Inflammatory macrophage treated with lipopolysaccharide for 1 hour (primary cell): ENCODE data around the gene THBS3.
"Not testable (repeated sequence)": the region's sequence is repeated elsewhere in the genome, so short reads cannot be mapped to it uniquely, and the experiment has no call there.

ENCODE experiments used
- DNase-seq, 2 donors: peaks; one replicate each; pipeline ENCODE4 v3.0.0-alpha.2; 2020 to 2022

Gene THBS3

GRCh38 chr1:155206891-155207805 lies 549 bp downstream of the THBS3 start:
- peak; percentile 48 to 90 for DNase-seq

- DNase-seq, result no peak
Measured at GRCh38 chr1:155205969-155206593, 1.6 kb downstream of the THBS3 start.

GRCh38 chr1:155205035-155205434 lies 2.7 kb downstream of the THBS3 start:
- no peak for DNase-seq

GRCh38 chr1:155202731-155203515 lies 4.8 kb downstream of the THBS3 start:
- DNase-seq, result no peak

DNA sequence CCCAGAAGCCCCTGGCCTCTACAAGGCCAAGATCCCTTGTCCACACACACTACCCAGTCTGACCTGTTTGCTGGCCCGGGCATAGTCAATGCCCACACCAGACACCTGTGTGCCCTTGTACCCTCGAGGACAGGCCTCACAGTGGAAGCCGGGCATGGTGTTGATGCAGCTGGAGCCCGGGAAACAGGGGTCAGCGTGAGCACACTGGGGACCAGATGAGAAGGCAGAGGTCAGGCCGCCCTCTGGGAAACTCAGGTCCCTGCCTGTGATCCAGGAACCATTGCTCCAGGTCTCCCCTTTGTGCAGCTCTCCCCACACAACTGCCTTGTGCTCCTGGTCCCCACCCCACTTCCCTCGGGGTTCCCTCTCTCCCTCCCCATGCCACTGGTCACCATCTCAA lies 5.5 kb downstream of the THBS3 start:
- DNase-seq, result no peak

- DNase-seq, result no peak
Measured at GRCh38 chr1:155200920-155201319, 6.8 kb downstream of the THBS3 start.

DNA sequence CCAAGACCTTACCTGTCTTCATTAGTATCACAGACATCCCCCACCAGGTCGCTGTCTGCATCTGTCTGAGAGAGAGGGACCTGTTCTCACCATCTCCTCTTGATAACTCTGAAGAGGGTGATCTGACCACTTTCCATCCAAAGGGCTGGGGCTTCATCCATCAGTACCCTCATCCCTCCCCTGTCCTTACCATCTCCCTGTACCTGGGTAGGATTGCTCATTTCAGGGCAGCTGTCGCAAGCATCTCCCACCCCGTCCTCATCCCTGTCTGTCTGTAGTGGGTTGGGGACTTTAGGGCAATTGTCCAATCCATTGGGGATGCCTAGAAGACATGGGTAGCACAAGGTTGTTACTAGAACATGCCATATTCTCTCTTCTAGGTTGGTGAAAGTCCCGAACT lies 7.9 kb downstream of the THBS3 start:
- DNase-seq, result no peak

DNA sequence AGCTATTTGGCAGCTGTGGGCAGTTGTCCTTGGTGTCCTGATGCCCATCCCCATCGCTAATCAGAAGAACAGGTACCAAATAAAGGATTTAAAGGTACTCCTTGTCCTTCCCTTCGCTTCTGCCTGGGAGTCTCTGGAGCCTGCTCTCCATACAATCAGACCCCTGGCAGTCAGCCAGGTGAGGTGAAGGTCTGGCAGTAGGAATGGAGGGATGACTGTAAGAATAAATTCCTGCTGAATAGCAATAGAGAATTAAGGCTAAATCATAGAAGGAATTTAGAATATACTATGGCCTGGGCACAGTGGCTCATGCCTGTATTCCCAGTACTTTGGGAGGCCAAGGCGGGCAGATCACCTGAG lies 9.2 kb downstream of the THBS3 start:
- DNase-seq, result no peak

DNA sequence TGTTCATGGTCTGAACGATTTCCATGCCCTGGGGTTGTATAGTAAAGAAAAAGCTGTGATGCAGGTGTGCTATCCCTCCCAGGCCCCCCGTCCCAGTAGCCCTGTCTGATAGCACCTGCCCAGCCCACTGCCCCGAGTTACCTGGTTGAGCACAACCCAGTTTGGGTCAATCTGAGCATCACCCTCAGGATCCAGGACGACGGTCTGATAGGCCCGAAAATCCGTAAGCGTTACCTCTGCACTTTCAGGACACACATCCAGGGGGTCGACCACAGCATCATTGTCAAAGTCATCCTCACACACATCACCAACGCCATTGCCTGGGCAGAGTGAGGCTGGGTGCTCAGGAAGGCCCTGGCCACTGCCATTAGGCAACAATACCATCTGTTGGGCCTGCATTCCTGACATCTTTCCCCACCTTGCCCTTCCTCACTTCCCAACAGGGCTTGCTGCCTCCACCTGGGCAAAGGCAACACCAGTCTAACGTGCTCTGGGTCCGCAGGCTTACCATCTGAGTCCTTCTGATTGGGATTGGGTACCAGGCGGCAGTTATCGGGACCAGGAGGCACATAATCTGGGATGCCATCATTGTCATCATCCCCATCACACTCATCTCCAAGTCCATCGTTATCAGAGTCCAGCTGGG lies 9.7 kb downstream of the THBS3 start:
- DNase-seq, result no peak

- DNase-seq, result no peak
Measured at GRCh38 chr1:155196893-155197638, 10.6 kb downstream of the THBS3 start.

DNA sequence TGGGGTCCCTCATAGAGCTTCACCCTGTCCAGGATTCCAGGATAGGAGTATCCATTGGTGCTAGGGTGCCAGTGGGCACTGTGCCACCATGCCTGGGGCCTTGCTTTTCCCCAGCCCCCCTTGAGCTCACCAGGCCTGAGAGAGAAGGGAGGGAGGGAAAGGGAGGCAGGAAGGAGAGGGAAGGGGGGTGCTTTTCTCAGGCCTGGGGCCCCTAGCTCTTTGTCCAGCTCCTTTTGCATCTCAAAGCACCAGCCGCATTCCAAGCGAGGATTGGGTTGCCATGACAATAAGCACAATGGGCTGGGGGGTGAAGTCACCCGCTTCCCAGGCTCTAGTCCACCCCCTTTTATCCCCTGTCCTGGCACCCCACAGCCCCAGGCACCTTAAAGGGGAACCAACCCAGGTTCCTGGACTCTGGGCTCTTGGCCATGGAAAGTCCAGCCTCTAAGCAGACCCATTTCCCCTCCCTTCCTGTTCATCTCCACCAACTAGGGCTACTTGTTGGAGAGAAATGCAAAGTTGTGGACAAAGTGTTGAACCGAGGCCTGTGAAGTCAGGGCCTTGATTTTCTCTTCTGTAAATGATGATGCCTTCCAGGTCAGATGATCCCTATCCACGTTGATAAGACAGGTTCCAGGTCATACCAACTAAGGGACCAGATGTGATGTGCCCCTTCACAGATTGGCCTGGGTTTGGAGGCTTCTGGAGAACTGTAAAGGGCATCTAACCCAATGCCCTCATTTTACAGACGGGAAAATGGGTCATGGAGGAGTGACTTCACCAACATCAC lies 11.4 kb downstream of the THBS3 start:
- DNase-seq, result no peak

DNA sequence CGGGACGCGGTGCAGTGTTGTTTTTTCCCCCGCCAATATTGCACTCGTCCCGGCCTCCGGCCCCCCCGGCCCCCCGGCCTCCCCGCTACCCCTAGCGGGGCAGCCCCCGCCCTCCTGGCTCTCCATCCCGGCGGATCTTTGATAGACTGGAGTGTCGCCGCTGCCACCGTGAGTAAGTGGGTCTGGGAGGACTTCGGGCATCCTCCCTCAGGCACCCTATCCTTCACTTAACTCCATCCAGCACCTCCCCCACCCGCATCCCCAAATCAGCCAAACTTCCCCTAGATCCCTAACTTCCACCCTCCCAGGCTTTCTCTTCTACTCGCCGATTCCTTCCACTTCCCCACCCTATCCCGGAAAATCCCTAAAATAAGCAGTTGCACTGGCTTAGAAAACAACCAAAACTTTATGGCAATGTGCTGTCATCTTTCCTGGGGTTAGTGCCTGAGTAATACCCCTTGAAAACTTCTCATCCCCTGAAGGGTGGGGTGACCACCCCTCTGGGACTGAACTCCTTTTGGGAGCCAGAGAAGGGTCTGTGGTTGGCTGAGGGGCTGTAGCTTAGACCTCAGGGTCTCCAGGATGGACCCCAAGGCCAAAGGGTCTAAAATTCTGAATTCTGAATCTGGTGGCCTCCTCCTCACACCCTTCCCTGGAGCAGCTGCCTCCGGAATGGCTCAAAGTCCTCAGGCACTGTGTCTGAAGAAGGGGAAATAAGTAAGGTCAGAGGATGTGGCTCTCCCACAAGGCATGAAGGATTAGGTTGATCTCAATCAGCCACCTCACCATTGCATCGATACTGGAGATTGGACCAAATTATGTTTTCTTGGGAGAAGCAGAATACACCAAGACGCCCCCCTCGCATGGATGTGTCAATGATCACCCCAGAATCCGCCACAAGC lies 12.2 kb downstream of the THBS3 start:
- no peak for DNase-seq

- not testable (repeated sequence) for DNase-seq
Measured at GRCh38 chr1:155193991-155194240, 13.8 kb downstream of the THBS3 start.

- DNase-seq, result peak; percentile 76 to 90
Measured at GRCh38 chr1:155193275-155193990, 14.3 kb downstream of the THBS3 start.

DNA sequence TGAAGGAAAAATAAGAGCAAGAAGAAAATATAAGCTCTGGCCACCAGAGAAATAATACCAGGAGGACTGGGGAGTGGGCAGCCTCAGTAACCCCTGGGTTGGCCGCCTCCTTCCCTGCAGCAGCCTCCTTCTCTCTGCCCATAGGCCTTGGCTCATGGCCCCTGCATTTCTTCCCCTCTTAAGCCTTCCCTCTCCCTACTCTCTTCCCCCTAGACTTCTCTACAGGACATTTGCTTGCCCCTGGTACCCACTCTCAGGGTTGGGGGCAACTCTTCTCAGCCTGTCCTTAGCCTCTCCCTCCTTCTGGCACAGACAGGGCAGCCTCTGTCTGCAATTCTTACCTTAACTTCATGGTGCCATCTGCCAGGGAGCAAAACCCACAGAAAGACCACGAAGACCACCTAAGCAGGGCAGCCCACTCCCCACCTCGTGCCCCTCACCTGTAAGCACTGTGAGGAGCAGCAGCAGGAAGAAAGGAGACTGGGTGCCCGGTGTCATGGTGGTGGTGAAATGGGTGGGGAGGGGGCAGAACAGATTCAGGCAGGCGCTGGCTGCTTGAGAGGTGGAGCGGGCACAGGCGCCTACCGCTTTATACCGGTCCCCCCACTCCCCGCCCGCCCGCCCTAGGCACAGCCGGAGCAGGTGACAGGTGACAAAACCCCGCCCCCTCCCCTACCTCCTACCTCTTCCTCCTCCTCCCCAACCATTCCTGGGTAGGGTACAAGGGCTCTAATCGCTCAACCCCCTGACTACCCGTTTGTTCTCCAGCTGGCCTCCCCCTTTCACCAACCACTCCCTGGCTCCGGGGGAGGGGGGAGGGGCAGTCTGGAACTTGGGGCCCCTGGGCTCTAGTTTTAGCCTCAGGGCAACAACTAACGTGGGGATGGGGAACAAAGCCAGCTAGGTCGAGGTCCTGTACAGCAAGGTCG lies 15.1 kb downstream of the THBS3 start:
- no peak for DNase-seq

GRCh38 chr1:155191904-155192303 lies 15.8 kb downstream of the THBS3 start:
- DNase-seq, result no peak

- DNase-seq, result not testable (repeated sequence)
Measured at GRCh38 chr1:155189926-155190325, 17.8 kb downstream of the THBS3 start.

DNA sequence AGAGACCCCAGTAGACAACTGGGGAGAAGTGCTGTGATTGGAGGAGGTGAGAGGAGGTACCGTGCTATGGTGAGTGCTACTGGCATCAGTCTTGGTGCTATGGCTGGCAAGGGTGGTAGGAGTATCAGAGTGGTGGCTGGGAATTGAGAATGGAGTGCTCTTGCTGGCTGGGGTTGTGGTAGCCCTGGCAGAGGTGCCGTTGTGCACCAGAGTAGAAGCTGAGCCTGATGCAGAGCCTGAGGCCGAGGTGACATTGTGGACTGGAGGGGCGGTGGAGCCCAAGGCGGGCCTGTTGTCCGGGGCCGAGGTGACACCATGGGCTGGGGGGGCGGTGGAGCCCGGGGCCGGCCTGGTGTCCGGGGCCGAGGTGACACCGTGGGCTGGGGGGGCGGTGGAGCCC lies 19.4 kb downstream of the THBS3 start:
- DNase-seq, result no peak

GRCh38 chr1:155187456-155187891 lies 20.2 kb downstream of the THBS3 start:
- DNase-seq, result no peak
